Activated CD4-positive, alpha-beta memory T cell treated with anti-CD3 and anti-CD28 coated beads for 36 hours (primary cell): ENCODE data around the gene PTGIR. TPM values are rescaled to one million over a fixed set of nuclear protein-coding genes. Genes with fewer than 3 reads are reported as not detected.

Experiments used
- CTCF ChIA-PET: fragments of 350-600 bp; sonication (Branson Sonifier 250); formaldehyde crosslinking; loops from one replicate; lab custom pipeline; 2021; ENCODE audit warnings: antibody characterized with exemption, inconsistent platforms; lab: Charles Lee
- POLR2A ChIA-PET: fragments of 350-600 bp; sonication (Branson Sonifier 250); formaldehyde crosslinking; loops from one replicate; lab custom pipeline; 2021; ENCODE audit warnings: antibody characterized with exemption; lab: Charles Lee
- DNase-seq: peaks from one replicate; pipeline ENCODE4 v3.0.0-alpha.2; 2020
- H3K27ac Mint-ChIP-seq: one replicate; pipeline ENCODE4 v1.8.0; 2021; ENCODE audit warnings: mixed read lengths
- H3K27me3 Mint-ChIP-seq: one replicate; pipeline ENCODE4 v1.8.0; 2021; ENCODE audit warnings: mixed read lengths
- H3K36me3 Mint-ChIP-seq: one replicate; pipeline ENCODE4 v1.8.0; 2021; ENCODE audit warnings: mixed read lengths
- H3K4me1 Mint-ChIP-seq: one replicate; pipeline ENCODE4 v1.8.0; 2021; ENCODE audit warnings: low read depth, mixed read lengths
- H3K4me3 Mint-ChIP-seq: one replicate; pipeline ENCODE4 v1.8.0; 2021; ENCODE audit warnings: mild to moderate bottlenecking, mixed read lengths
- H3K9me3 Mint-ChIP-seq: one replicate; pipeline ENCODE4 v1.8.0; 2021; ENCODE audit warnings: mixed read lengths
- intact Hi-C: fragments of 100-400 bp; cut with micrococcal nuclease; formaldehyde crosslinking; loops from one replicate; pipeline ENCODE4 v1.15.1; 2023
- total RNA-seq, 2 experiments: library from RNA; stranded (reverse); gene quantifications; one replicate each; pipeline ENCODE4 v1.2.3, GENCODE V29; 2021

The PTGIR gene
- total RNA-seq, 2 experiments from 2014 or later: 22.6 to 24.6 TPM

- Mint-ChIP-seq H3K27me3 (peaks cover 37% of the 10 kb centered on the region), H3K4me3 (no peak overlapping the region), H3K4me1 (peaks cover 12% of the 10 kb centered on the region), H3K36me3 (no peaks in the 10 kb centered on the region), H3K9me3 (no peaks in the 10 kb centered on the region), H3K27ac (no peak overlapping the region)
- ChIA-PET POLR2A (interaction anchor here (0.6 to 0.7 kb wide), 2 partner anchors 31 to 437 kb away, joined by 3 read pairs; partner anchors contain the start of gene PTGIR), CTCF (interaction anchor here (0.6 to 1.0 kb wide), 4 partner anchors 8 to 261 kb away, joined by 3 read pairs; no protein-coding TSS in a partner anchor)
- DNase-seq: peak; percentile 25
- intact Hi-C loops: no loop called here
These were observed 31.7 kb upstream of the PTGIR start for GRCh38 chr19:46656541-46656940.

GRCh38 chr19:46654621-46655152, 29.8 kb upstream of the PTGIR start:
- Mint-ChIP-seq H3K27me3 (peaks cover 45% of the 10 kb centered on the region), H3K4me1 (peaks cover 7% of the 10 kb centered on the region), H3K4me3 (no peak overlapping the region), H3K9me3 (no peaks in the 10 kb centered on the region), H3K36me3 (peaks cover 4% of the 10 kb centered on the region), H3K27ac (no peak overlapping the region)
- POLR2A ChIA-PET: no interaction called here
- DNase-seq: no peak
- CTCF ChIA-PET: interaction anchor here (0.6 kb wide), 1 partner anchor 17 kb away, joined by 4 read pairs; no protein-coding TSS in a partner anchor
- intact Hi-C loops: no loop called here

GRCh38 chr19:46650445-46650844, 25.6 kb upstream of the PTGIR start:
- Mint-ChIP-seq H3K36me3 (peaks cover 9% of the 10 kb centered on the region), H3K27me3 (peaks cover 47% of the 10 kb centered on the region), H3K27ac (no peak overlapping the region), H3K4me1 (peaks cover 9% of the 10 kb centered on the region), H3K9me3 (no peaks in the 10 kb centered on the region), H3K4me3 (no peak overlapping the region)
- POLR2A ChIA-PET: no interaction called here
- CTCF ChIA-PET: no interaction called here
- no peak for DNase-seq
- intact Hi-C loops: no loop called here

GRCh38 chr19:46648961-46649960, 24.4 kb upstream of the PTGIR start:
- POLR2A ChIA-PET: interaction anchor here (0.5 kb wide), 1 partner anchor 962 kb away, joined by 3 read pairs; no protein-coding TSS in a partner anchor
- Mint-ChIP-seq H3K36me3 (peaks cover 9% of the 10 kb centered on the region), H3K27me3 (peaks cover 39% of the 10 kb centered on the region), H3K4me3 (no peak overlapping the region), H3K27ac (no peak overlapping the region), H3K4me1 (peaks cover 9% of the 10 kb centered on the region), H3K9me3 (no peaks in the 10 kb centered on the region)
- intact Hi-C loops: no loop called here
- CTCF ChIA-PET: interaction anchor here (1.3 kb wide), 1 partner anchor 8 kb away, joined by 3 read pairs; no protein-coding TSS in a partner anchor
- DNase-seq: no peak

- H3K36me3 Mint-ChIP-seq: peaks cover 9% of the 10 kb centered on the region
- no peaks in the 10 kb centered on the region for H3K9me3 Mint-ChIP-seq
- POLR2A ChIA-PET: interaction anchor here (0.5 to 1.1 kb wide), 2 partner anchors 8 to 962 kb away, joined by 3 to 6 read pairs; no protein-coding TSS in a partner anchor
- peak; percentile 27 for DNase-seq
- CTCF ChIA-PET: interaction anchor here (0.9 to 1.3 kb wide), 2 partner anchors 9 to 31 kb away, joined by 3 read pairs; no protein-coding TSS in a partner anchor
- peak overlapping the region; percentile 13 for H3K27ac Mint-ChIP-seq
- intact Hi-C loops: no loop called here
- H3K4me3 Mint-ChIP-seq: peak overlapping the region; percentile 3
- H3K27me3 Mint-ChIP-seq: peaks cover 33% of the 10 kb centered on the region
- peaks cover 9% of the 10 kb centered on the region for H3K4me1 Mint-ChIP-seq
These were observed 23.4 kb upstream of the PTGIR start for GRCh38 chr19:46648060-46648960.

GRCh38 chr19:46646402-46646801, 21.5 kb upstream of the PTGIR start:
- Mint-ChIP-seq H3K4me1 (peaks cover 9% of the 10 kb centered on the region), H3K4me3 (no peak overlapping the region), H3K9me3 (no peaks in the 10 kb centered on the region), H3K36me3 (peaks cover 9% of the 10 kb centered on the region), H3K27ac (no peak overlapping the region), H3K27me3 (peaks cover 28% of the 10 kb centered on the region)
- ChIA-PET POLR2A (no interaction called here), CTCF (interaction anchor here (0.8 to 2.2 kb wide), 2 partner anchors 32 to 33 kb away, joined by 3 to 5 read pairs; no protein-coding TSS in a partner anchor)
- intact Hi-C loops: no loop called here
- DNase-seq: no peak

- ChIA-PET CTCF (interaction anchor here (0.9 to 2.2 kb wide), 2 partner anchors 28 to 30 kb away, joined by 5 read pairs; no protein-coding TSS in a partner anchor), POLR2A (no interaction called here)
- H3K4me1 Mint-ChIP-seq: peaks cover 7% of the 10 kb centered on the region
- no peaks in the 10 kb centered on the region for H3K9me3 Mint-ChIP-seq
- intact Hi-C loops: no loop called here
- DNase-seq: no peak
- no peak overlapping the region for H3K27ac Mint-ChIP-seq
- peaks cover 21% of the 10 kb centered on the region for H3K27me3 Mint-ChIP-seq
- no peak overlapping the region for H3K4me3 Mint-ChIP-seq
- peaks cover 4% of the 10 kb centered on the region for H3K36me3 Mint-ChIP-seq
These were observed 19.8 kb upstream of the PTGIR start for GRCh38 chr19:46644720-46645119.

GRCh38 chr19:46640656-46641055, 15.8 kb upstream of the PTGIR start:
- no peak for DNase-seq
- Mint-ChIP-seq H3K27ac (no peak overlapping the region), H3K36me3 (no peaks in the 10 kb centered on the region), H3K4me3 (peak overlapping the region; percentile 11), H3K27me3 (peaks cover 6% of the 10 kb centered on the region), H3K9me3 (no peaks in the 10 kb centered on the region), H3K4me1 (peaks cover 2% of the 10 kb centered on the region)
- CTCF ChIA-PET: no interaction called here
- POLR2A ChIA-PET: interaction anchor here (1.2 kb wide), 1 partner anchor 7 kb away, joined by 6 read pairs; no protein-coding TSS in a partner anchor
- intact Hi-C loops: no loop called here

- H3K9me3 Mint-ChIP-seq: no peaks in the 10 kb centered on the region
- ChIA-PET CTCF (no interaction called here), POLR2A (interaction anchor here (1.0 to 1.3 kb wide), 4 partner anchors 8 to 75 kb away, joined by 3 to 6 read pairs (median 4); partner anchors contain the start of gene DACT3)
- intact Hi-C loops: no loop called here
- H3K4me3 Mint-ChIP-seq: no peak overlapping the region
- H3K4me1 Mint-ChIP-seq: peaks cover 7% of the 10 kb centered on the region
- H3K27ac Mint-ChIP-seq: no peak overlapping the region
- peak; percentile 70 for DNase-seq
- H3K36me3 Mint-ChIP-seq: no peaks in the 10 kb centered on the region
- peaks cover 3% of the 10 kb centered on the region for H3K27me3 Mint-ChIP-seq
These were observed 14.7 kb upstream of the PTGIR start for GRCh38 chr19:46639358-46640182.

GRCh38 chr19:46637224-46637623, 12.3 kb upstream of the PTGIR start:
- CTCF ChIA-PET: interaction anchor here (0.6 to 1.2 kb wide), 3 partner anchors 18 to 93 kb away, joined by 4 to 8 read pairs (median 4); no protein-coding TSS in a partner anchor
- peak; percentile 49 for DNase-seq
- intact Hi-C loops: no loop called here
- POLR2A ChIA-PET: interaction anchor here (1.3 kb wide), 1 partner anchor 17 kb away, joined by 4 read pairs; no protein-coding TSS in a partner anchor
- H3K4me3 Mint-ChIP-seq: no peak overlapping the region
- peaks cover 3% of the 10 kb centered on the region for H3K27me3 Mint-ChIP-seq
- no peak overlapping the region for H3K27ac Mint-ChIP-seq
- H3K4me1 Mint-ChIP-seq: peaks cover 20% of the 10 kb centered on the region
- no peaks in the 10 kb centered on the region for H3K36me3 Mint-ChIP-seq
- no peaks in the 10 kb centered on the region for H3K9me3 Mint-ChIP-seq
